ENCODE measurements around the gene TRIM22.

DNA sequence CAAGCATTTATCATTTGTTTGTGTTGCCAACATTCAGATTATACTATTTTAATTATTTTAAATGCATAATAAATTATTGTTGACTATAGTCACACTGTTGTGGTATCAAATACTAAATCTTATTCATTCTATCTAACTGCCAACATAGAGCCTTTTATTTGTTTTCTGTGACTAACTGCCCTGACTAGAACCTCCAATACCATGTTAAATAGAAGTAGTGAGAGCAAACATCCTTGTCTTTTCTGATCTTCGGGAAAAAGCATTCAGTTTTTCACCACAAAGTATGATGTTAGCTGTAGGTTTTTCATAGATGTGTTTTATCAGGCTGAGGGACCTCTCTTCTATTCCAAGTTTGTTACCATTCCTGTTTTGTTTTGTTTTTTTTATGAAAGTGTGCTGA is 49.6 kb upstream of the TRIM22 start:
- TF ChIP-seq GATA2 (IDR thresholded peaks at IDR 0.05; ENCODE audit: low read depth, low read length): no peak
- no peak for TF ChIP-seq GATA3 (IDR thresholded peaks at IDR 0.05; ENCODE audit: low read depth, low read length)

All from SH-SY5Y (cell line).